Measurements from ENCODE around the gene IMMP2L.

GRCh38 chr7:111030336-111030735, 532.0 kb downstream of the IMMP2L start:
- TF ChIP-seq POLR2AphosphoS5 (IDR thresholded peaks at IDR 0.05; ENCODE audit: low read depth, low read length) (no peak), SIN3A (IDR thresholded peaks at IDR 0.05; ENCODE audit: borderline replicate concordance, insufficient read depth, low read length) (no peak), TAF1 (IDR thresholded peaks at IDR 0.05; ENCODE audit: borderline replicate concordance, insufficient read depth, low read length) (no peak), FOXP2 (optimal IDR thresholded peaks at IDR 0.05; ENCODE audit: borderline replicate concordance, extremely low read depth, extremely low read length, insufficient read depth) (no peak)
- TF ChIP-seq, protein P1, sequence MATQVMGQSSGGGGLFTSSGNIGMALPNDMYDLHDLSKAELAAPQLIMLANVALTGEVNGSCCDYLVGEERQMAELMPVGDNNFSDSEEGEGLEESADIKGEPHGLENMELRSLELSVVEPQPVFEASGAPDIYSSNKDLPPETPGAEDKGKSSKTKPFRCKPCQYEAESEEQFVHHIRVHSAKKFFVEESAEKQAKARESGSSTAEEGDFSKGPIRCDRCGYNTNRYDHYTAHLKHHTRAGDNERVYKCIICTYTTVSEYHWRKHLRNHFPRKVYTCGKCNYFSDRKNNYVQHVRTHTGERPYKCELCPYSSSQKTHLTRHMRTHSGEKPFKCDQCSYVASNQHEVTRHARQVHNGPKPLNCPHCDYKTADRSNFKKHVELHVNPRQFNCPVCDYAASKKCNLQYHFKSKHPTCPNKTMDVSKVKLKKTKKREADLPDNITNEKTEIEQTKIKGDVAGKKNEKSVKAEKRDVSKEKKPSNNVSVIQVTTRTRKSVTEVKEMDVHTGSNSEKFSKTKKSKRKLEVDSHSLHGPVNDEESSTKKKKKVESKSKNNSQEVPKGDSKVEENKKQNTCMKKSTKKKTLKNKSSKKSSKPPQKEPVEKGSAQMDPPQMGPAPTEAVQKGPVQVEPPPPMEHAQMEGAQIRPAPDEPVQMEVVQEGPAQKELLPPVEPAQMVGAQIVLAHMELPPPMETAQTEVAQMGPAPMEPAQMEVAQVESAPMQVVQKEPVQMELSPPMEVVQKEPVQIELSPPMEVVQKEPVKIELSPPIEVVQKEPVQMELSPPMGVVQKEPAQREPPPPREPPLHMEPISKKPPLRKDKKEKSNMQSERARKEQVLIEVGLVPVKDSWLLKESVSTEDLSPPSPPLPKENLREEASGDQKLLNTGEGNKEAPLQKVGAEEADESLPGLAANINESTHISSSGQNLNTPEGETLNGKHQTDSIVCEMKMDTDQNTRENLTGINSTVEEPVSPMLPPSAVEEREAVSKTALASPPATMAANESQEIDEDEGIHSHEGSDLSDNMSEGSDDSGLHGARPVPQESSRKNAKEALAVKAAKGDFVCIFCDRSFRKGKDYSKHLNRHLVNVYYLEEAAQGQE (IDR thresholded peaks at IDR 0.05; ENCODE audit: insufficient read depth in 1 of 2, low read depth in 2 of 2, low read length in 2 of 2) = no peak
